GM21515 (cell line): ENCODE results near the gene PTPRK.

Source experiments
- ATAC-seq: cut with Tn5 transposase; IDR thresholded peaks from one replicate; pipeline ENCODE4 v1.9.1; 2021; ENCODE audit not compliant: unreplicated experiment

PTPRK gene

GRCh38 chr6:128516514-128516898 is 3.9 kb downstream of the PTPRK start:
- no peak for ATAC-seq

- ATAC-seq, result no peak
Observed at GRCh38 chr6:128515550-128516513, 4.6 kb downstream of the PTPRK start.

GRCh38 chr6:128513878-128514277 is 6.5 kb downstream of the PTPRK start:
- no peak for ATAC-seq

- no peak for ATAC-seq
Observed at GRCh38 chr6:128512296-128512695, 8.1 kb downstream of the PTPRK start.

GRCh38 chr6:128511506-128511905 is 8.9 kb downstream of the PTPRK start:
- peak; percentile 46 for ATAC-seq

- no peak for ATAC-seq
Observed at GRCh38 chr6:128509709-128510108, 10.7 kb downstream of the PTPRK start.

- ATAC-seq, result no peak
Observed at GRCh38 chr6:128508588-128509296, 11.7 kb downstream of the PTPRK start.

- ATAC-seq, result no peak
Observed at GRCh38 chr6:128507337-128508310, 12.8 kb downstream of the PTPRK start.

GRCh38 chr6:128505603-128506002 is 14.8 kb downstream of the PTPRK start:
- no peak for ATAC-seq

- ATAC-seq, result no peak
Observed at GRCh38 chr6:128504003-128504654, 16.3 kb downstream of the PTPRK start.

GRCh38 chr6:128500749-128501600 is 19.4 kb downstream of the PTPRK start:
- ATAC-seq, result no peak

- no peak for ATAC-seq
Observed at GRCh38 chr6:128500014-128500413, 20.4 kb downstream of the PTPRK start.

- ATAC-seq, result no peak
Observed at GRCh38 chr6:128499079-128499731, 21.2 kb downstream of the PTPRK start.

- no peak for ATAC-seq
Observed at GRCh38 chr6:128498234-128498633, 22.2 kb downstream of the PTPRK start.

GRCh38 chr6:128495536-128496333 is 24.7 kb downstream of the PTPRK start:
- no peak for ATAC-seq

GRCh38 chr6:128494440-128494839 is 26.0 kb downstream of the PTPRK start:
- no peak for ATAC-seq

- no peak for ATAC-seq
Observed at GRCh38 chr6:128493877-128494276, 26.5 kb downstream of the PTPRK start.

- ATAC-seq, result no peak
Observed at GRCh38 chr6:128492386-128492785, 28.0 kb downstream of the PTPRK start.
